ENCODE measurements around the gene RCCD1.

- TF ChIP-seq CTCF (IDR thresholded peaks at IDR 0.05) (no peak), POLR2AphosphoS5 (IDR thresholded peaks at IDR 0.05) (no peak)
Observed at GRCh38 chr15:90933301-90933700, 21.4 kb upstream of the RCCD1 start.

Measured in prostate gland (tissue), 2 donors.